ENCODE data around the gene MYO18A. TPM values are rescaled to one million over a fixed set of nuclear protein-coding genes. Genes with fewer than 3 reads are reported as not detected.

MYO18A gene
- total and polyA plus RNA-seq, 9 donors: 23.0 to 53.9 (median 31.7) TPM

DNA sequence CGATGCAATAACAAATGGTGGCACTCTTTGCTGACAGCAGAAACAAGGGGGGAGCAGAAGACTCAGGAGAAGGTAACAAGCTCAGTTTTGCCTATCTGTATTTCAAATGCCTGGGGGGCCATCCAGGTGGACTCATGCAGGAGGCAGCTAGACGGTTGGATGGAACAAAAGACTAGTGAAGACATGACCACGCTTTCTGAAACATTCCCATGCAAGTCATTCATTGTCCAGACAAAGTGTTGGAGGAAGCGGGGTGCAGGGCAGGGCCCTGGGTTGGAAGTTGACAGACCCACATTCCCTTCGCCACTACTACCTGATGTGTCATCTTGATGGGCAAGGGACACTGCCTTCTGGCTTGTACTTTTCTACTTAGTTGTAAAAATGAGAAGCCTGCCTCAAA is 36.7 kb upstream of the MYO18A start:
- 85 to 90% (median 89%) methylated on average over 5 of the region's 5 CpGs for WGBS, 3 donors

DNA sequence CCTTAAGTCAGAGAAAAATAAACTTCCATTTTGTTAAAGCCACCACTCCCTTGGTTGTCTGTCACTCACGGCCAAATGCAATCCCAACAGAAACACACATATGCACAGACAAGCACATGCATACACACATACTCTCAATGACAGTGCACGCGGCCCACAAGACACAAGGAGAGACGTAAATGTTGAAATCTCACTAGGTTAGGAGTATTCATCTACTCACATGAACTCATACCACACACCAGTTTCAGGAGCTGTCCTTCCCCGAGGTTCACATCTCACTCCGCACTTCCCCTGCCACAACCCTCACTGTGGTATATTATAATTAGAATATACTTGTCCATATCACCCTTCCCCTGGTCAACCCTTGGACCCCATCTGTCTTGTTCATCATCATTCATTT is 36.0 kb upstream of the MYO18A start:
- 81 to 87% (median 84%) methylated on average over 6 of the region's 6 CpGs for WGBS, 3 donors
- H3K4me3 ChIP-seq: no peak overlapping the region
- no peaks in the 10 kb centered on the region for H3K36me3 ChIP-seq
- no peaks in the 10 kb centered on the region for H3K27me3 ChIP-seq
- intact Hi-C loops (cut with DNase I): loop anchor here (5.0 to 10.0 kb wide), 4 partner anchors 61 to 89 kb away; no protein-coding TSS in a partner anchor
- TF ChIP-seq POLR2A (IDR thresholded peaks at IDR 0.05): no peak
- peaks cover 2% of the 10 kb centered on the region for H3K4me1 ChIP-seq (ENCODE audit: insufficient read depth)
- no peaks in the 10 kb centered on the region for H3K9me3 ChIP-seq
- no peak overlapping the region for H3K27ac ChIP-seq
- no peak for DNase-seq

More for the DNA sequence above, 36.7 kb upstream of the MYO18A start:
- H3K27me3 ChIP-seq: no peaks in the 10 kb centered on the region
- H3K4me3 ChIP-seq: no peak overlapping the region
- H3K9me3 ChIP-seq: no peaks in the 10 kb centered on the region
- peaks cover 2% of the 10 kb centered on the region for H3K4me1 ChIP-seq (ENCODE audit: insufficient read depth)
- H3K27ac ChIP-seq: no peak overlapping the region
- DNase-seq: no peak
- intact Hi-C loops (cut with DNase I): loop anchor here (5.0 to 10.0 kb wide), 4 partner anchors 62 to 90 kb away; no protein-coding TSS in a partner anchor
- TF ChIP-seq POLR2A (IDR thresholded peaks at IDR 0.05) (no peak), CTCF (IDR thresholded peaks at IDR 0.05) (no peak), EP300 (IDR thresholded peaks at IDR 0.05) (no peak)
- no peaks in the 10 kb centered on the region for H3K36me3 ChIP-seq

DNA sequence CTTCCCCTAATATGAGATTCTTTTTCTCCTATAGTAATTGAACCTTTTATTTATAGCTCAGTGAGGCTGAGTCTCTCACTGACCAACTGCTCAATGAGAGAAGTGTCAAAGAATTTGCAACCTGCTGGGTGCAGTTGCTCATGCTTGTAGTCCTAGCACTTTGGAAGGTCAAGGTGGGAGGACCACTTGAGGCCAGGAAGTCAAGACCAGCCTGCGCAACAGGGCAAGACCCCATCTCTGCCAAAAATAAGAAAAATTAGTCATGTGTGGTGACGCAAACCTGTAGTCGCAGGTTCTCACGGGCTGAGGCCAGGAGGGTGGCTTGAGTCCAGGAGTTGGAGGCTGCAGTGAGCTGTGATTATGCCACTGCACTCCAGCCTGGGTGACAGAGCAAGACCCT is 35.5 kb upstream of the MYO18A start:
- DNase-seq: no peak
- no peaks in the 10 kb centered on the region for H3K9me3 ChIP-seq
- H3K27ac ChIP-seq: no peak overlapping the region
- peaks cover 2% of the 10 kb centered on the region for H3K4me1 ChIP-seq (ENCODE audit: insufficient read depth)
- H3K36me3 ChIP-seq: no peaks in the 10 kb centered on the region
- H3K27me3 ChIP-seq: no peaks in the 10 kb centered on the region
- H3K4me3 ChIP-seq: no peak overlapping the region
- no peak for TF ChIP-seq POLR2A (IDR thresholded peaks at IDR 0.05)
- TF ChIP-seq EP300 (IDR thresholded peaks at IDR 0.05): no peak
- TF ChIP-seq CTCF (IDR thresholded peaks at IDR 0.05): no peak
- 76 to 78% (median 76%) methylated on average over 4 of the region's 4 CpGs for WGBS, 3 donors
- intact Hi-C loops (cut with DNase I): loop anchor here (5.0 to 10.0 kb wide), 4 partner anchors 61 to 88 kb away; no protein-coding TSS in a partner anchor

GRCh38 chr17:29215174-29215573 is 35.0 kb upstream of the MYO18A start:
- DNase-seq: no peak
- Histone ChIP-seq H3K9me3 (no peaks in the 10 kb centered on the region), H3K4me3 (no peak overlapping the region), H3K4me1 (ENCODE audit: insufficient read depth) (peaks cover 2% of the 10 kb centered on the region), H3K36me3 (no peaks in the 10 kb centered on the region), H3K27me3 (no peaks in the 10 kb centered on the region), H3K27ac (no peak overlapping the region)
- 85 to 87% (median 86%) methylated on average over 10 of the region's 10 CpGs for WGBS, 3 donors
- no peak for TF ChIP-seq CTCF (IDR thresholded peaks at IDR 0.05)
- no peak for TF ChIP-seq POLR2A (IDR thresholded peaks at IDR 0.05)
- no peak for TF ChIP-seq EP300 (IDR thresholded peaks at IDR 0.05)
- intact Hi-C loops (cut with DNase I): loop anchor here (5.0 to 10.0 kb wide), 4 partner anchors 60 to 88 kb away; no protein-coding TSS in a partner anchor
